CD4-positive, alpha-beta T cell treated with Interleukin-17A for 4 hours (primary cell): ENCODE measurements around the gene MCUR1.
"Not testable (repeated sequence)": the region's sequence is repeated elsewhere in the genome, so short reads cannot be mapped to it uniquely, and the experiment has no call there.

ENCODE experiments used
- DNase-seq: peaks from one replicate; pipeline ENCODE4 v3.0.0-alpha.2; 2020; ENCODE audit warnings: mixed read lengths

Gene MCUR1, protein sequence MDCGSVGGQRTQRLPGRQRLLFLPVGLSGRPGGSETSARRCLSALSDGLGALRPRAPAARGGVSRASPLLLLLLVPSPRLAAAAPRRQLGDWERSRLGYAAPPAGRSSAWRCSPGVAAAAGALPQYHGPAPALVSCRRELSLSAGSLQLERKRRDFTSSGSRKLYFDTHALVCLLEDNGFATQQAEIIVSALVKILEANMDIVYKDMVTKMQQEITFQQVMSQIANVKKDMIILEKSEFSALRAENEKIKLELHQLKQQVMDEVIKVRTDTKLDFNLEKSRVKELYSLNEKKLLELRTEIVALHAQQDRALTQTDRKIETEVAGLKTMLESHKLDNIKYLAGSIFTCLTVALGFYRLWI

GRCh38 chr6:13814176-13814937 lies at the start of gene MCUR1:
TSS of gene MCUR1 (minus strand) at chr6:13814557. CDS start at chr6:13814429, 128 bp downstream.
- DNase-seq, result peak; percentile 88

DNA sequence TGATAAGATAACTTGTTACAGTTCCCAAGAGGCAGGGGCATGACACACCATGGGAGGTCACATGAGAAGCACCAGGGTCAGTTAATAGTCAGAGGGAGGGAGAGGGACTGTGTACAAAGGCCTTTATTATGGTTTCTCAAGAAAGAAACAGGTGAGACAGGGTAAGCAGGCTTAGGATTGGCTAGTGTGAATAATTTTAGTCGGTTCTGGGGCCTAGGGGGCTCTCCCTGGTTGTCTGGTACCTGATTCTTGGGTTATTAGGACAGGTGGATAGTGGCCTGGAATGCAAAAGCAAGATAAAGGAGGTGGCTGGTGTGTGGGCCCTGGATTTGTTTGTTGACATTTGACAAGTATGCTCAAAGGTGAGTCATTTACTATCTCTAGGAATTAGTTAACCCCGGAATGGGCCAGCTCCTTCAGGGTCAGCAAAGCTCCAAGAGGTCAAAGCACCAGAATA lies 49.4 kb upstream of the MCUR1 start:
- no peak for DNase-seq

DNA sequence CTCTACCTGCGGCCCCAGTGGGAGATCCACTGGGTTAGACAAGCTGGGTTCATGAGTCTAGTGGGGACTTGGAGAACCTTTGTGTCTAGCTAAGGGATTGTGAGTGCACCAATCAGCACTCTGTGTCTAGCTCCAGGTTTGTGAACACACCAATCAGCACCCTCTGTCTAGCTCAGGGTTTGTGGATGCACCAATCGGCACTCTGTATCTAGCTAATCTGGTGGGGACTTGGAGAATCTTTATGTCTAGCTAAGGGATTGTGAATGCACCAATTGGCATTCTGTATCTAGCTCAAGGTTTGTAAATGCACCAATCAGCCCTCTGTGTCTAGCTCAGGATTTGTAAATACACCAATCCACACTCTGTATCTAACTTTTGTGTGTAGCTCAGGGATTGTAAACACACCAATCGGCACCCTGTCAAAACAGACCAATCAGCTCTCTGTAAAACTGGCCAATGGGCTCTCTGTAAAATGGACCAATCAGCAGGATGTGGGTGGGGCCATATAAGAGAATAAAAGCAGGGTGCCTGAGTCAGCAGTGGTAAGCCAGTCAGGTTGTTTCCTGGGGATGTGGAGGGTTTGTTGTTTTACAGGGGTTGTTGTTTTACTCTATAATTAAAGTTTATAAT lies 46.3 kb upstream of the MCUR1 start:
- not testable (repeated sequence) for DNase-seq

- DNase-seq, result peak; percentile 4
Measured at GRCh38 chr6:13859871-13860555, 45.7 kb upstream of the MCUR1 start.

DNA sequence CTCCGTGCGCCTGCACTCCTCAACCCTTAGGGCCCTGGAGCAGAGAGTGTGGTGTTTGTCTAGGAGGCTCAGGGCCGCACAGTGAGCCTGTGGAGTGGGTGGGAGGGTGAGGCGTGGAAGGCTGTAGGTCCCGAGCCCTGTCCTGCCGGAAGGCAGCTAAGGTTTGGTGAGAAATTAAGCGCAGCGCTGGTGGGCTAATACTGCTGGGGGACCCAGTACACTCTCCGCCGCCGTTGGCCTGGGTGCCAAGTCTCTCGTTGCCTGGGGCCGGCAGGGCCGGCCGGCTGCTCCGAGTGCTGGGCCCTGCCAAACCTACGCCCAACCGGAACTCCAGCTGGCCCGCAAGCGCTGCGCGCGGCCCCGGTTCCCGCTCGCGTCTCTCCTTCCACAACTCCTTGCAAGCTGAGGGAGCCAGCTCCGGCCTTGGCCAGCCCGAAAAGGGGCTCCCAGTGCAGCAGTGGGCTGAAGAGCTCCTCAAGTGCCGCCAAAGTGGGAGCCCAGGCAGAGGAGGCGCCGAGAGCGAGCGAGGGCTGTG lies 40.4 kb upstream of the MCUR1 start:
- no peak for DNase-seq

GRCh38 chr6:13853871-13854270 lies 39.5 kb upstream of the MCUR1 start:
- DNase-seq, result no peak

DNA sequence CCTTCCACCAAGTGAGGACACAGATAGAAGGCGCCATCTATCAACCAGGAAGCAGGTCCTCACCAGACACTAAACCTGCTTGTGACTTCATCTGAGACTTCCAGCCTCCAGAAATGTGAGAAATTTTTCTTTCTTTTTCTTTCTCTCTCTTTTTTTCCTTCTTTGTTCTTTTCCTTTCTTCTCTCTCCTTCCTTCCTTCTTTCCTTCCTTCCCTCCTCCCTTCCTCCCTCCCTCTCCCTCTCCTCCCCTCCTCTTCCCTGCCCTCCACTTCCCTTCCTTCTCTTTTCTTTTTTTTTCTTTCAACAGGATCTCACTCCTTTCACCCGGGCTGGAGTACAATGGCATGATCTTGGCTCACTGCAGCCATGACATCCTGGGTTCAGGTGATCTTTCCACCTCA lies 37.4 kb upstream of the MCUR1 start:
- no peak for DNase-seq

DNA sequence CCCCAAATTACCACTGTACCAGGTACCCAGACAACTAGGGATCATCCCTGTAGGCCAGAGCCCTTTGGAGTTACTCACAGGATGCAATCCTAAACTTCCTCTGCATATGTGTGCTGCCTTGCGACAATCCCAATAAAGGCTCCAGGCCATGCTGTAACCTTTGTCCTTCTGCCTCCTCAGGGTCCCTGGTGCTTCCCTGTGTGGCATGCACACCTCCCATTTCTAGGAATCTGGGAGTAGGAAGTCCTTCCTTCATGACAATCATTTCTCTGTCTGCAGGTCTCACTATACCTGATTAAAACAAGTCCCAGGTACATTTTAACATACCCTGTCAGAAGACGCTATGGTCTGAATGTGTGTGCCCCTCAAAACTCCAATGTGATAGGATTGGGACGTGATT lies 37.0 kb upstream of the MCUR1 start:
- no peak for DNase-seq

DNA sequence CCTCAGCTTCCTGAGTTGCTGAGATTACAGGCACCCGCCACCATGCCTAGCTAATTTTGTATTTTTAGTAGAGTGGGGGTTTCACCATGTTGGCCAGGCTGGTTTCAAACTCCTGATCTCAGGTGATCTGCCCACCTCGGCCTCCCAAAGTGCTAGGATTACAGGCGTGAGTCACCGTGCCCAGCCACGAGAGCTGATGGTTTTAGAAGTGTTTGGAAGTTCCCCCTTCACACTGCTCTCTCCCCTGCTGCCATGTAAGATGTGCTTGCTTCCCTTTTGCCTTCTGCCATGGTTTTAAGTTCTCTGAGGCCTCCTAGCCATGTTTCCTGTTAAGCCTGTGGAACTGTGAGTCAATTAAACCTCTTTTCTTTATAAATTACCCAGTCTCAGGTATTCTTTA lies 36.3 kb upstream of the MCUR1 start:
- DNase-seq, result not testable (repeated sequence)

DNA sequence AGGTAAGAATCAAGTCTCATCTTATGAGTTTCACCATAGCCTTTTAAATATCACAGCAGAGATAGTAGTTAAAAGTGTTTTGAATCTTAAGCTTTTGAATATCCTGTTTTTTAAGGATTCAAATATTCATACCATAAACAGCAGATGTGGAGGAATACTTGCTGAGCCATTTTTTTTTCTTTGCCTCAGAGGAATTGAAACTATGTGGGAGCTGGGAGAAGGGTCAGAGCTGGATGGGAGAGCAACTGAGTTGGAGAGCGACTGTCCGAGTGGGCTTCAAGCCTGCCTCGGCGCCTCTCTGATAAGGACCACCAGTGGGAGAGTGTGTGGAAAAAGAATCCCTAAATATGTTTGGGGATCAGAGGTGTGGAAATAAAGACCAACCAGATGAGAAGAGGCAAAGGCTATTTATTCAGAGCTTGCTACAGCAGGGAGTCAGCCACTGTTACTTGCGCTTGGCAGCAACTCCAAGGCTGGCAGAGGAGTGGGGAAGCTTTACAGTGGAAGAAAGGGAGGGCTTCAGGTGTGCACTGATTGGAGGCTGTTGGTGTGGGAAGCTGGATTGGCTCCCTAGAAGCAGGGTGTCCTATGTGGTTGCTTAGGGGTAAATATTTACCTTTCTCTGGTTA lies 34.3 kb upstream of the MCUR1 start:
- no peak for DNase-seq

DNA sequence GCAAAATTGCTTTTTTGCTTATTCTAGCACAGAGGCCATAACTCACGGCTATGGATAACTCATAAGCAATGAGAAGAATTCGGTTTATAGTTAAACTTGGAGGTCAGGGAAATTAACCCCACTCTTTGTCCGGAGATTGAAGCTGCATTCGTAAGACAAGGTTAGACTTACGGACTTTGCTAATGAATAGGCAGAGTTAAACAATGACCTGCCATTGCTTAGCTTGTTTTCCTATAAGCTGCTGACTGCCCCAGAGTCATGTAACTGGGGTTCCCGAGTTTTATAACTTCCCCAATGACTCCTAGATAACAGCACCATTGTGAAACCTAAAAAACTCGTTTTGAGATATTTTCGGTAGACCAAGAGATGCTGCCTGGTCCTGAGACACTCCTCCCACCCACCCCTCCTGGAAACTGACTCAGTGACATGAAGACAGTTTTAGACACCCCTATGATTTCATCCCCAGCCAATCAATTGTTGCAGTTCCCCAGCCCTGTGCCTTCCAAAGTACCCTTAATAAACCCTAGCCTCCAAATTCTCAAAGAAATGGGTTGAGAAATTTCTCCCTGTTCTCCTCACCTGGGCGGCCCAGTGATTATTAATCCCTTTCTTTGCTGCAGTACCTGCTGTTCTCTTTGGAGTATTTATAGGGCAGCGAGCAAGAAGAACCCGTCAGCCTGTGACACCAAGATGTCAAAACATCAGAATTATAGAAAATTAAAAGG lies 33.1 kb upstream of the MCUR1 start:
- no peak for DNase-seq

DNA sequence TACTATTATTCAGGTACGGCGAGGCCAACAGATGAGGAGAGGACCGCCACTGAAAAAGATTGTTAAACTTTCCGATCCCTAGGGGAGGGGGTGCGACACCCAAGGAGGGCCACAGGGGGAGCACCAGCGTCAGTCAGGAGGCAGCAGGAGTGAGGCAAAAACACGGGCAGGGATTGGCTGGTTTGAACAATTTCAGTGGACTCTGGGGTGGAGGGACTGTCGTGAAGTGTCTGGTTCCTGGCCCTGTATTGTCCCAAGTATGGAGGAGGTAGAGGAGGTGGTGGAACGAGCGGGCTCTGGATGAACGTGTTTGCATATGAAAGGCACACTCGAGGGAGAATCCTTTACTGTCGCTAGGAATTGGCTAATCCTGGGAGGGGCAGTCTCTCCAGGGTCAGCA lies 32.5 kb upstream of the MCUR1 start:
- no peak for DNase-seq

- DNase-seq, result no peak
Measured at GRCh38 chr6:13841936-13842335, 27.6 kb upstream of the MCUR1 start.

DNA sequence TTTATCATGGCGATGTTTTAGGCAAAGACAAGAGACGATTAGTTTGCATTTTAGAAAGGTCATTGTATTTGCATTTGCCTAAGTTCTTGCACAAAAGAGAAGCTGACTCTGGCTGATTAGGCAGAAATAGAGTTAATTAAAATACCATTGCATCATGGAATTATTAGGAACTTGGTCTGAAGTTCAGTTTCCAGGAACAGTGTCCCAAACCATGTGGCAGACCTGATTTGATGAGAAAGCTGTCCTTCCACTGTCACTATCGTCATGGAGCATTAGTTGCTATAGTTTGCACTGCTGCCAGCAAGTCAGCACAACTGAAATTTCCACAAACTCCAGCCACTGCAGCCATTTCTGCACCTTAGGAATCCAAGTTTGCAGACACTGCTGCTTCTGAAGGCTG lies 24.3 kb upstream of the MCUR1 start:
- no peak for DNase-seq

DNA sequence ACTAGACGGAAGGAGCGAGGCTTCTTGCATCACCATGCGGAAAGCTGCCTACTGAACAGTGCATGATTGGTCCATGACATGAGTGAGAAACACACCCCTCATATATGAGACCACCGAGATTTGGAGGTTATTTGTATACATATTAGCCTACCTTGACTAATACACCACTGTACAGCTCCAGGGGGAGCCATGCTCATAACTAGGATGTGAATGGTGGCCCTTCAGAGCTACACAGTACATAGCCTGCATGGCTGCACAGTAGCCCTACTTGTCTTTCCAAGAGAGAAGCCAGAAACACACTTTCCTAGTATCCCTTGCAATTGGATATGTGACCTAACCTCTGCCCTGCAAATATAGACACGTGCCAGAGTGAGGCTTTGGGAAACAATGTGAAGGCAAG lies 21.8 kb upstream of the MCUR1 start:
- no peak for DNase-seq

- no peak for DNase-seq
Measured at GRCh38 chr6:13834790-13835189, 20.4 kb upstream of the MCUR1 start.

DNA sequence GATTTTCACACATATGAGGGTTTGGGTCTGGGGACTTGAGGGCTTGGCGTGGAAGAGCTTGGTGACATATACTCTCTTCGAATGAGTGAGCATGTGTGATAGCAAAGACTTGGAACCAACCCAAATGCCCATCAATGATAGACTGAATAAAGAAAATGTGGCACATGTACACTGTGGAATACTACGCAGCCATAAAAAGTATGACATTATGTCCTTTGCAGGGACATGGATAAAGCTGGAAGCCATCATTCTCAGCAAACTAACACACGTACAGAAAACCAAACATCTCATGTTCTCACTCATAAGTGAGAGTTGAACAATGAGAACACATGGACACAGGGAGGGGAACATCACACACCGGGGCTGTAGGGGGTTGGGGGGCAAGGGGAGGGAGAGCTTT lies 19.7 kb upstream of the MCUR1 start:
- not testable (repeated sequence) for DNase-seq

DNA sequence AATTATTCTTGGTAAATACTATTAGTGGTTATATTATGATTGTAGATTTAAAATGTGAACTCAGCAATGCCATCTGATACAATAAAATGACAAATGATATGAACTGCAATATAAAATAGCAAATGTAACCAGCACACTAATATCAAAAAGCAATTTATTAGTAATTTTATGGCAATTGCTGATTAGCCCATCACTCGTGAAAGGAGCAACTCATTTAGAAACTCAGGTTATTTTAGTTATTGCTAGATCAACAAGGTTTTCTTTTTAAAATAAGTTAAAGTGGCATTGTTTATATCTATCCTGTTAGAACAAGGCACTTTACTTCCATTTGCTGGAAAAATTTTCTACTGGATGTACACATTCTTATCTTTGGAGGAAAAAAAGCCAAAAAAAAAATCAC lies 18.4 kb upstream of the MCUR1 start:
- no peak for DNase-seq

DNA sequence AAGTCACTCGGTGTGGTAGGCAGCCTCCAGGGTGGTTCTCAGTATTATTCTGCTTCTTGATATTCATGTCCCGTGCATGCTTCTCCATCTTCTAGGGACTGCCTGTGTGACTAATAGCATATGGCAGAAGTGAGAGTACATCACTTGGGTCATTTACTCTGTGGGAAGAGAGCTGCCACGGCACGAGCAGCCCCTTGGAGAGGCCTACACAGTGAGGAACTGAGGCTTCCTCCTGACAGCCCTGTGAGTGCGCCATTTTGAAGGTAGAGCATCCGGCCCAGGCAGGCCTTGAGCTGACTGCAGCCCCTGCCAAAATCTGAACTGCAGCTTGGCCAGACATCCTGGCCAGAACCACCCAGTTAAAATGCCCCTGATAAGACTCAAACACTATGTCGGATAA lies 17.3 kb upstream of the MCUR1 start:
- DNase-seq, result no peak

- DNase-seq, result no peak
Measured at GRCh38 chr6:13830803-13831202, 16.4 kb upstream of the MCUR1 start.

DNA sequence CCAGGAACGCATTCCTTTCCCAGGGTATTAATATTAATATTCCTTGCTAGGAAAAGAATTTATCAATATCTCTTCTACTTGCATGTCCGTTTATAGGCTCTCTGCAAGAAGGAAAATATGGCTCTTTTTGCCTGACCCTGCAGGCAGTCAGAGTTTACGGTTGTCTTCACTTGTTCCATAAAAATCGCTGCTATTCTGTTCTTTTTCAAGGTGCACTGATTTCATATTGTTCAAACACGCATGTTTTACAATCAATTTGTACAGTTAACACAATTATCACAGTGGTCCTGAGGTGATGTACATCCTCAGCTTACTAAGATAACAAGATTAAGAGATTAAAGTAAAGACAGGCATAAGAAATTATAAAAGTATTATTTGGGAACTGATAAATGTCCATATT lies 15.1 kb upstream of the MCUR1 start:
- not testable (repeated sequence) for DNase-seq
